GM12875 (cell line): ENCODE data around the gene CALN1.

Experiments used
- H3K4me3 ChIP-seq: one replicate; pipeline ENCODE4 v1.5.1; 2011; ENCODE audit warnings: low read depth, low read length, control low read depth
- CTCF ChIP-seq: IDR thresholded peaks from 2 replicates; pipeline ENCODE4 v1.5.1; 2011; ENCODE audit warnings: low read depth, mild to moderate bottlenecking, control low read depth, inconsistent platforms, low read length, moderate library complexity, borderline replicate concordance; ENCODE audit not compliant: insufficient read depth

The CALN1 gene

GRCh38 chr7:72114129-72114528, 298.0 kb downstream of the CALN1 start:
- H3K4me3 ChIP-seq = no peak overlapping the region
- TF ChIP-seq CTCF = no peak

GRCh38 chr7:72112992-72113391, 299.1 kb downstream of the CALN1 start:
- no peak for TF ChIP-seq CTCF
- H3K4me3 ChIP-seq = no peak overlapping the region

- no peak for TF ChIP-seq CTCF
- no peak overlapping the region for H3K4me3 ChIP-seq
These were observed 299.6 kb downstream of the CALN1 start for GRCh38 chr7:72112530-72112929.

GRCh38 chr7:72111086-72111485, 301.1 kb downstream of the CALN1 start:
- TF ChIP-seq CTCF = no peak
- H3K4me3 ChIP-seq = no peak overlapping the region

- no peak for TF ChIP-seq CTCF
- no peak overlapping the region for H3K4me3 ChIP-seq
These were observed 302.6 kb downstream of the CALN1 start for GRCh38 chr7:72109566-72109965.

GRCh38 chr7:72106405-72106804, 305.7 kb downstream of the CALN1 start:
- no peak overlapping the region for H3K4me3 ChIP-seq
- TF ChIP-seq CTCF = no peak

- H3K4me3 ChIP-seq = no peak overlapping the region
- TF ChIP-seq CTCF = no peak
These were observed 310.7 kb downstream of the CALN1 start for GRCh38 chr7:72101444-72101843.
